DMS 273 (cell line): Measurements from ENCODE around the gene DCAKD.
A peak's percentile ranks its signal among the peaks of the same experiment; 100 is the strongest.

Experiments used
- DNase-seq: peaks from one replicate; lab custom pipeline; 2025; ENCODE audit not compliant: unreplicated experiment; lab: John Stamatoyannopoulos, UW

The DCAKD gene

DNA sequence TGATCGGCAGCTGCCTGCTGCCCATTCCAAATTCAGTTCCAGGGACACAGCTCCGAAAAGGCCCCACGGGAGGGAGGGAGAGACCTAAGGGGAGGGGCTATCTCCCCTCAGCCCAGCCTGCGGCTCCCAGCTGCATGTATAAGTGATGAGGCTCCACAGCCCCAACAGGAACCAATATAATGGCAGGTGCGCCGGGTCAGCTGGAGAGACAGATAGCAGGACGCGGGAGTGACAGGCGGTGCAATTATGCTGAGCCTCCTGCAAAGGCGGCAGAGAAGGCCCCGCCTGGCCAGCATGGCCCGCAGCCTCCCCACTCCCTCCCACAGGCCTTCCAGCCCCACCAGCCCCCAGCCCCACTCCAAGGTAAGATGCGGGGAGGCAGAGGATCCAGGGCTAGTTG is 75.2 kb downstream of the DCAKD start:
- peak; percentile 73 for DNase-seq
